ENCODE measurements around the gene NDE1.
A peak's percentile ranks its signal among the peaks of the same experiment; 100 is the strongest.
"Not testable (repeated sequence)": the region's sequence is repeated elsewhere in the genome, so short reads cannot be mapped to it uniquely, and the experiment has no call there.

NDE1 gene

DNA sequence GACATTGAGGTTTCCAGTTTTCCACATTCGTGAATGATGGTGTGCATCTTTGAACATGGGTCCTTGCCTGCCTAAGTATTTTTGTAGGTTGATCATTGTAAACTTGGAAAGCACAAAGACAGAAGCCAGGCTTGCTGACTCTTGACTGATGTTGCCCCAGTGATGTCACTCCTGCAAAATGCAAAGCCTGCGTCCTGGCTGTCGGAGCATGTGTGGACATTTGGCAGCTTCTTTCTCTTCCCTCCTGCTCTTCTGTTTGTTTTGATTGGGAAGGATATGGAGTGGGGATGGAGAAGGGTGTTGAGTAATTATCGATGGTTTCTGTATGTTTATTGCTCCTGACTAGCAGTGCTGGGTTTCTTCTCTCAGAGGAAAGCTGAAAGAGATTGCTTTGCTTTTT lies 3.2 kb downstream of the NDE1 start:
- no peak for DNase-seq

- no peak for DNase-seq
These were observed 4.5 kb downstream of the NDE1 start for GRCh38 chr16:15654591-15654990.

DNA sequence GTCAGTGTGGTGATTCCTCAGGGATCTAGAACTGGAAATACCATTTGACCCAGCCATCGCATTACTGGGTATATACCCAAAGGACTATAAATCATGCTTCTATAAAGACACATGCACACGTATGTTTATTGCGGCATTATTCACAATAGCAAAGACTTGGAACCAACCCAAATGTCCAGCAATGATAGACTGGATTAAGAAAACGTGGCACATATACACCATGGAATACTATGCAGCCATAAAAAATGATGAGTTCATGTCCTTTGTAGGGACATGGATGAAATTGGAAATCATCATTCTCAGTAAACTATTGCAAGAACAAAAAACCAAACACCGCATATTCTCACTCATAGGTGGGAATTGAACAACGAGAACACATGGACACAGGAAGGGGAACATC lies 5.5 kb downstream of the NDE1 start:
- not testable (repeated sequence) for DNase-seq

GRCh38 chr16:15658149-15658548 lies 8.1 kb downstream of the NDE1 start:
- DNase-seq: no peak

GRCh38 chr16:15658556-15658955 lies 8.5 kb downstream of the NDE1 start:
- no peak for DNase-seq

DNA sequence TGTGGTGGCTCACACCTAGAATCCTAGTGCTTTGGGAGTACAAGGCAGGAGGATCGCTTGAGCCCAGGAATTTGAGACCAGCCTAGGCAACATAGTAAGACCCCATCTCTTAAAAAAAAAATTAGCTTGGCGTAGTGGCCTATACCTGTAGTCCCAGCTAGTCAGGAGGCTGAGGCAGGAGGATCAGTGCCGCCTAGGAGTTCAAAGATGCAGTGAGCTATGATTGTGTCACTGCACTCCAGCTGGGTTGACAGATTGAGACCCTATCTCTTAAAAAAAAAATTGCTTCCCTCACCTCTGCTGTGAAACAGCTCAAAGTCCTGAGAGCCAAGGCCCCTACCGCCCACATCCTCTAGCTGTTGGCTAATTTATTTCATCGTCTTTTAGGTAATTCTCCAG lies 10.2 kb downstream of the NDE1 start:
- DNase-seq: no peak

DNA sequence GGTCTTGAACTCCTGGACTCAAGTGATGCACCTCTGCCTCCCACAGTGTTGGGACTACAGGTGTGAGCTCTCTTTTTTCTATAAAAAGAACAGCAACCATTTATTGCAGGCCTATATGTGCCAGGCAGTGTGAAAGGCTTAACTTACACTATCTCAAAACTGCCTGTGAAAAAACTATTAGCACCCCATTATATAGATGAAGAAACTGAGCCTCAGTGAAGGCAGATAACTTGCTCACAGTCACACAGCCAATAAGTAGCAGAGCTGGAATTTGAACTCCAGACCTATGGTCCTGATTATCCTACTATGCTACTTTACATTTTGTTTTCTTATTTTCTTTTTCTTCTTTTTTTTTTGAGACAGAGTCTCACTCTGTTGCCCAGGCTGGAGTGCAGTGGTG lies 15.1 kb downstream of the NDE1 start:
- no peak for DNase-seq

DNA sequence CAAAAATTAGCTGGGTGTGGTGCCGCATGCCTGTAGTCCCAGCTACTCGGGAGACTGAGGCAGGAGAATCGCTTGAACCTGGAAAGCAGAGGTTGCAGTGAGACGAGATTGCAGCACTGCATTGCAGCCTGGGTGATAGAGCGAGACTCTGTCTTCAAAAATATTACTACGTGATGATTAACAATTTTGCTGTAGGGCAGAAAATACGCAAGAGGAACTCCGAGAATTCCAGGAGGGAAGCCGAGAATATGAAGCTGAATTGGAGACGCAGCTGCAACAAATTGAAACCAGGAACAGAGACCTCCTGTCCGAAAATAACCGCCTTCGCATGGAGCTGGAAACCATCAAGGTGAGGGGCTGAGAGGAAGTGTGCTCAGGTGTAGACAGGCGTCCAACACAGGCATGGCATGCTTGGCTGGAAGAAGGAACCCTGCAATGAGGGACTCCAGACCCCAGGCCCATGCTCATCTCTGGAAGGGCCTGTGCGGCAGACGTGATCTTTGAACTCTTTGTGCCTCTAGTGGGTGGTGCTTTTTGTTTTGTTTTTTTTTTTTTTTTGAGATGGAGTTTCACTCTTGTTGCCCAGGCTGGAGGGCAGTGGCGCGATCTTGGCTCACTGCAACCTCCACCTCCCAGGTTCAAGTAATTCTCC lies 17.2 kb downstream of the NDE1 start:
- DNase-seq: no peak

DNA sequence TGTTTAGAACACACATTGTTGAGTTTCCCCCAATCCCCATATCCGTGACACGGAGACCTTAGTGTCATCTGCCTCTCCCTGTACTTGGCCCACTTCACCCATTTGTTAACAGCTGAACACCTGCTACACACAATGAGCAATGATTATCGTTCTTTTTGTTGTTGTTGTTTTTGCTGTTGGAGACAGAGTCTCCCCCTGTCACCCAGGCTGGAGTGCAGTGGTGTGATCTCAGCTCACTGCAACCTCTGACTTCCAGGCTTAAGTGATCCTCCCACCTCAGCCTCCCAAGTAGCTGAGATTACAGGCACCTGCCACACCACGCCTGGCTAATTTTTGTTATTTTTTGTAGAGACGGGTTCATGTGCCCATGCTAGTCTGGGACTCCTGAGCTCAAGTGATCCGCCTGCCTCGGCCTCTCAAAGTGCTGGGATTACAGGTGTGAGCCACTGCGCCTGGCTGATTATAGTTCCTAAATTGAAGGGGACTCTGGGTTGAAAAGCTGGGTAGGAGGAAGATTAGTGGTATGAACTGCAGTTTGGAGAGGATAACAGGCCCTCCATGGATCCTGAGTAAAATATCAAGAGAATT lies 21.6 kb downstream of the NDE1 start:
- no peak for DNase-seq

DNA sequence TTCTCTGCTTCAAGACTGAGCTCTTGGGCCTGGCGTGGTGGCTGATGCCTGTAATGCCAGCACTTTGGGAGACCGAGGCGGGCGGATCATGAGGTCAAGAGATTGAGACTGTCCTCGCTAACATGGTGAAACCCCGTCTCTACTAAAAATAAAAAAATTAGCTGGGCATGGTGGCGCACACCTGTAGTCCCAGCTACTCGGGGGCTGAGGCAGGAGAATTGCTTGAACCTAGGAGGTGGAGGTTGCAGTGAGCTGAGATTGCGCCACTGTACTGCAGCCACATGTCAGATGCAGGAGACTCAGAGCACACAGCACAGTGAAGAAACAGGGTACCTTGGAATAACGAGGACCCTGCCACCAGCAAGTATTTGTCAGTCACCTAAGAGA lies 22.1 kb downstream of the NDE1 start:
- not testable (repeated sequence) for DNase-seq

- peak; percentile 68 for DNase-seq
These were observed 22.6 kb downstream of the NDE1 start for GRCh38 chr16:15672514-15673167.

DNA sequence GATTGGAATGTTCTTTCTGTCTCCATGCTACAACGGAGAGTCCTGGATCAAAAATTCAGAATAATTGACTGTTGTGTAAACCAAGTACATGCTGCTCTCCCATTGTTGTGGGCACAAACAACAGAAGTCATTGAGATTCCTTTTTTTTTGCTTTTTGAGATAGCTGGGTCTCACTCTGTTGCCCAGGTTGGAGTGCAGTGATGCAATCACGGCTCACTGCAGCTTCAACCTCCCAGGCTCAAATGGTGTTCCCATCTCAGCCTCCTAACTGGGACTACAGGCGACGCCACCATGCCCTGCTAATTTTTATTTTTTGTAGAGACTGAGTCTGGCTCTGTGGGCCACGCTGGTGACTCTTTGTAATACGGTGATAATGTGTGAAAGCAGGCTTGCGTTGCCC lies 24.5 kb downstream of the NDE1 start:
- DNase-seq: no peak

- no peak for DNase-seq
These were observed 26.5 kb downstream of the NDE1 start for GRCh38 chr16:15676506-15676905.

GRCh38 chr16:15677447-15677846 lies 27.4 kb downstream of the NDE1 start:
- DNase-seq: no peak

- peak; percentile 62 for DNase-seq
These were observed 32.1 kb downstream of the NDE1 start for GRCh38 chr16:15682105-15682570.

DNA sequence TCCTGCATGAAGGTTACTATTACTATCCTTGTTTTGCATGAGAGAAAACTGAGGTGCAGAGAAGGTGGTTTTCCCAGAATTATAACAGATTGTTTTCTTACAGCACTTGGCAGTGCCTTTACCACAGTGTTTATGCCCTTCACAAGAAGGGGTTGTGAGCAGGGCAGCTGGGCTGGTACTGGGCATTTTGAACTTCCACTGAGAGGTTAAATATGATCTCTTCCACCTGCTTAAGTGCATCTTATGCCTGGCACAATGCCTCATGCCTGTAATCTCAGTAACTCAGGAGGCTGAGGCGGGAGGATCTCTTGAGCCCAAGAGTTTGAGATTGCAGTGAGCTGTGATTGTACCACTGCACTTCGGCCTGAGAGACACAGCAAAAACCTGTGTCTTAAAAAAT lies 36.2 kb downstream of the NDE1 start:
- DNase-seq: no peak

- no peak for DNase-seq
These were observed 39.2 kb downstream of the NDE1 start for GRCh38 chr16:15689290-15689689.

GRCh38 chr16:15690296-15690695 lies 40.3 kb downstream of the NDE1 start:
- no peak for DNase-seq

- DNase-seq: no peak
These were observed 41.0 kb downstream of the NDE1 start for GRCh38 chr16:15691046-15691445.

DNA sequence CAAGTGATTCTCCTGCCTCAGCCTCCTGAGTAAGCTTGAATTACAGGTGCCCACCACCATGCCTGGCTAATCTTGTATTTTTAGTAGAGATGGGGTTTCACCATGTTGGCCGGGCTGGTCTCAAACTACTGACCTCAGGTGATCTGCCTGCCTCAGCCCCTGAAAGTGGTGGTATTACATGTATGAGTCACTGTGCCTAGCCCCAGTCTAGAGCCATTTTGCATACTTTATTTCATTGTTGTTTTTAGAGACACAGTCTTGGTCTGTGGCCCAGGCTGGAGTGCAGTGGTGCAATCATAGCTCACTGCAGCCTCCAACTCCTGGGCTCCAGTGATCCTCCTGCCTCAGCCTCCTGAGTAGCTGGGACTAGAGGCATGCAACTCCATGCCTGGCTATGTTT lies 42.5 kb downstream of the NDE1 start:
- DNase-seq: not testable (repeated sequence)

DNA sequence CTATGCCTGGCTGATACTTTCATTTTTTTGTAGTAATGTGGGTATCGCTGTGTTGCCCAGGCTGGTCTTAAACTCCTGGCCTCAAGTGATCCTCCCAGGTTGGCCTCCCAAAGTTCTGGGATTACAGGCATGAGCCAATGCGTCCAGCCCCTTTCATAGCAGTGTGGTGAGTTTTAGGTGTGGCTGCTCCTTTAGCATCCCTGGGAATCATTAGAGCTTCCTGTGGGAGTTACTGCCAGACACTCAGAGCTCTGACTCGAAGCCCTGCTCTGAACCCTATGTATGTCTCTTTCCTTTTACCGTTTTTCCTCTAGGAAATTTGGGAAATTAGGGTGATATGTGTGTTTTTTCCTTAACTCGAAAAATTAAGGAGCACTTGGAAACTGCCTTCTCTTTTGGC lies 44.5 kb downstream of the NDE1 start:
- no peak for DNase-seq

GRCh38 chr16:15699819-15700218 lies 49.8 kb downstream of the NDE1 start:
- DNase-seq: no peak

DNA sequence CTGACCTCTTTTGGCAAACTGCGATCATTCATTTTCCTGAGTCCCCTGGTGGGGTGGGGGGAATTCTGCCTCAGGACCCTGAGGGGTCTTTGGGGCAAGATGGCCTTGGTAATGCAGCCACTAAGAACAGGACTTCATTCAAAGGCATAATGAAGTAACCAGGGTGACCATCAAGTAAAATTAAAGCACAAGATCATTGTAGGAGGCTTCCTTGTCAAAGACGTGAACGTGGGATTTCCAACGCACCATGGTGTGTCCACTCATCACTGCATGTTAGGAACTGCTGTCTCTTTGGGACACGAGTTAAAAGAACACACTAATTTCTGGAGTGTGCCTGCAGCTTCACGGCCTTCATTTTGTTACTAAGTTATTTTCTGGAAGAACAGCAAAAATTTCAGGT lies 51.3 kb downstream of the NDE1 start:
- DNase-seq: no peak
